ENCODE results near the gene GOLGA6L2. TPM values are rescaled to one million over a fixed set of nuclear protein-coding genes. Genes with fewer than 3 reads are reported as not detected.
"Not testable (repeated sequence)": the region's sequence is repeated elsewhere in the genome, so short reads cannot be mapped to it uniquely, and the experiment has no call there.

GOLGA6L2 gene
- polyA plus RNA-seq, 3 donors, result not detected

GRCh38 chr15:23436421-23436820 is 10.6 kb downstream of the GOLGA6L2 start:
- DNase-seq, result no peak
- no peak overlapping the region for H3K4me3 ChIP-seq (replicated peaks in 1 of 3; ENCODE audit: low read depth in 2 of 3, low read length in 3 of 3)
- Mint-ChIP-seq H3K4me3 (no peak overlapping the region), H3K27ac (no peak overlapping the region), H3K36me3 (no peaks in the 10 kb centered on the region), H3K27me3 (ENCODE audit: low read depth in 3 of 3) (peaks cover 0 to 4% (median 2%) of the 10 kb centered on the region in 3 donors), H3K4me1 (no peaks in the 10 kb centered on the region), H3K9me3 (peaks cover 0 to 3% (median 0%) of the 10 kb centered on the region in 7 donors)
- H3K36me3 ChIP-seq (replicated peaks in 1 of 2; ENCODE audit: control insufficient read depth in 1 of 2, insufficient read depth in 2 of 2, low read length in 2 of 2), result no peaks in the 10 kb centered on the region
- no peak overlapping the region for H3K27ac ChIP-seq (ENCODE audit: low read depth in 1 of 2, low read length in 2 of 2)
- no peak for TF ChIP-seq CTCF (IDR thresholded peaks at IDR 0.05)
- no peaks in the 10 kb centered on the region for H3K4me1 ChIP-seq (ENCODE audit: control insufficient read depth in 1 of 2, insufficient read depth in 2 of 2, low read length in 2 of 2)
- no peaks in the 10 kb centered on the region for H3K79me2 ChIP-seq (ENCODE audit: insufficient read depth, low read length)
- H3K9me3 ChIP-seq (replicated peaks in 1 of 2; ENCODE audit: control insufficient read depth in 1 of 2, insufficient read depth in 1 of 2, low read length in 2 of 2), result no peaks in the 10 kb centered on the region
- no peak overlapping the region for H3K4me2 ChIP-seq (replicated peaks; ENCODE audit: extremely low read depth, low read length, poor library complexity, severe bottlenecking)
- H3K9ac ChIP-seq (ENCODE audit: insufficient read depth, low read length, poor library complexity, severe bottlenecking), result no peak overlapping the region
- no peak overlapping the region for H2AFZ ChIP-seq (ENCODE audit: insufficient read depth, low read depth, low read length, poor library complexity, severe bottlenecking)
- no peaks in the 10 kb centered on the region for H3K27me3 ChIP-seq (ENCODE audit: control insufficient read depth in 2 of 2, insufficient read depth in 2 of 2, low read length in 2 of 2)
- intact Hi-C loops (cut with micrococcal nuclease), result no loop called here
- no peaks in the 10 kb centered on the region for H4K20me1 ChIP-seq (ENCODE audit: insufficient read depth, low read length)
- WGBS (ENCODE audit: insufficient coverage), result 92% methylated on average over 10 of the region's 12 CpGs

- H3K4me1 ChIP-seq (ENCODE audit: control insufficient read depth in 1 of 2, insufficient read depth in 2 of 2, low read length in 2 of 2); H3K27ac Mint-ChIP-seq; H3K36me3 Mint-ChIP-seq; H3K4me1 Mint-ChIP-seq; H3K4me3 ChIP-seq (replicated peaks in 1 of 3; ENCODE audit: low read depth in 2 of 3, low read length in 3 of 3); H3K36me3 ChIP-seq (replicated peaks in 1 of 2; ENCODE audit: control insufficient read depth in 1 of 2, insufficient read depth in 2 of 2, low read length in 2 of 2); H3K9me3 Mint-ChIP-seq; H2AFZ ChIP-seq (ENCODE audit: insufficient read depth, low read depth, low read length, poor library complexity, severe bottlenecking); H3K27me3 ChIP-seq (ENCODE audit: control insufficient read depth in 2 of 2, insufficient read depth in 2 of 2, low read length in 2 of 2); H3K79me2 ChIP-seq (ENCODE audit: insufficient read depth, low read length); intact Hi-C loops (cut with micrococcal nuclease); H3K27ac ChIP-seq (ENCODE audit: low read depth in 1 of 2, low read length in 2 of 2); H3K4me2 ChIP-seq (replicated peaks; ENCODE audit: extremely low read depth, low read length, poor library complexity, severe bottlenecking); H3K4me3 Mint-ChIP-seq; H3K9ac ChIP-seq (ENCODE audit: insufficient read depth, low read length, poor library complexity, severe bottlenecking); H3K9me3 ChIP-seq (replicated peaks in 1 of 2; ENCODE audit: control insufficient read depth in 1 of 2, insufficient read depth in 1 of 2, low read length in 2 of 2); H3K27me3 Mint-ChIP-seq (ENCODE audit: low read depth in 3 of 3); DNase-seq; H4K20me1 ChIP-seq (ENCODE audit: insufficient read depth, low read length): not testable (repeated sequence)
- WGBS (ENCODE audit: insufficient coverage), result no CpG with 5 or more reads among the region's 2 CpGs
These were observed 12.3 kb downstream of the GOLGA6L2 start for GRCh38 chr15:23434699-23435098.

GRCh38 chr15:23425327-23425726 is 21.7 kb downstream of the GOLGA6L2 start:
- H3K4me2 ChIP-seq (replicated peaks; ENCODE audit: extremely low read depth, low read length, poor library complexity, severe bottlenecking); H3K36me3 ChIP-seq (replicated peaks in 1 of 2; ENCODE audit: control insufficient read depth in 1 of 2, insufficient read depth in 2 of 2, low read length in 2 of 2); H3K9me3 ChIP-seq (replicated peaks in 1 of 2; ENCODE audit: control insufficient read depth in 1 of 2, insufficient read depth in 1 of 2, low read length in 2 of 2); H3K27ac ChIP-seq (ENCODE audit: low read depth in 1 of 2, low read length in 2 of 2); H3K27me3 Mint-ChIP-seq (ENCODE audit: low read depth in 3 of 3); H3K4me1 ChIP-seq (ENCODE audit: control insufficient read depth in 1 of 2, insufficient read depth in 2 of 2, low read length in 2 of 2); H3K79me2 ChIP-seq (ENCODE audit: insufficient read depth, low read length); DNase-seq; H3K27ac Mint-ChIP-seq; H3K27me3 ChIP-seq (ENCODE audit: control insufficient read depth in 2 of 2, insufficient read depth in 2 of 2, low read length in 2 of 2); H3K4me1 Mint-ChIP-seq; H3K4me3 ChIP-seq (replicated peaks in 1 of 3; ENCODE audit: low read depth in 2 of 3, low read length in 3 of 3); H4K20me1 ChIP-seq (ENCODE audit: insufficient read depth, low read length); H3K9ac ChIP-seq (ENCODE audit: insufficient read depth, low read length, poor library complexity, severe bottlenecking); intact Hi-C loops (cut with micrococcal nuclease); H3K36me3 Mint-ChIP-seq; H2AFZ ChIP-seq (ENCODE audit: insufficient read depth, low read depth, low read length, poor library complexity, severe bottlenecking); H3K4me3 Mint-ChIP-seq: not testable (repeated sequence)
- peaks cover 0 to 10% (median 0%) of the 10 kb centered on the region in 7 donors for H3K9me3 Mint-ChIP-seq
- no CpG with 5 or more reads among the region's 8 CpGs for WGBS (ENCODE audit: insufficient coverage)

All from CD14-positive monocyte (primary cell).